DND-41 (cell line): ENCODE measurements around the gene HDGFL3.

Source experiments
- CTCF ChIP-seq: IDR thresholded peaks from 2 replicates; pipeline ENCODE4 v1.5.1; 2012; ENCODE audit warnings: borderline replicate concordance, low read length, moderate library complexity, mild to moderate bottlenecking; ENCODE audit not compliant: poor library complexity, severe bottlenecking; ENCODE audit errors: extremely low read depth
- EZH2 ChIP-seq: IDR thresholded peaks from 3 replicates; pipeline ENCODE4 v1.6.1; 2012; ENCODE audit warnings: borderline replicate concordance, low read depth, mild to moderate bottlenecking, moderate library complexity, low read length, inconsistent platforms; ENCODE audit not compliant: severe bottlenecking

- no peak for TF ChIP-seq EZH2
- no peak for TF ChIP-seq CTCF
Observed at GRCh38 chr15:83194528-83194927, 13.1 kb downstream of the HDGFL3 start.
